ENCODE results near the gene CAMSAP3.
A peak's percentile ranks its signal among the peaks of the same experiment; 100 is the strongest.

The CAMSAP3 gene

DNA sequence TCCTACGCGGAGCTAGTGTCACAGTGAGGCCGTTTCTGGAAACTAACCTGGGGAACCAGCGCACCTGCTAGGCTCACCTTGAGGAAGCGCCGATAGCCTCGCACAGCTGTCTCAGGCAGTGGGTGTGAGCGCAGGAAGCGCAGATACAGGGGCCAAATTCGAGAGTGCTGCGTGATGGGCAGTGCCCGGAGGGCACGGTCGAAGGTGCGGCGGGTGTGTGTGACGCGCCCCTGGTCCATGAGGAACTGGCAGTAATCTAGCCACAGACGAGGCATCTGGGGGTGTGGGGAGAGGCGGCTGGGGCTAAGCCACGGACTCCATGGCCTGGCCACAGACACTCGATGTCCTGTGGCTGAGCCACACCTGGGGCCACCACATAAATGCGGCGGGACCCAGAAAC lies 31.5 kb downstream of the CAMSAP3 start:
- Mint-ChIP-seq H3K9me3 (no peaks in the 10 kb centered on the region), H3K4me3 (no peak overlapping the region), H3K4me1 (peaks cover 27% of the 10 kb centered on the region), H3K27me3 (no peaks in the 10 kb centered on the region), H3K27ac (peak overlapping the region; percentile 6), H3K36me3 (peaks cover 21% of the 10 kb centered on the region)
- DNase-seq (ENCODE audit: low spot score in 2 of 2) (no peak), ATAC-seq (ENCODE audit: low read depth) (no peak)

DNA sequence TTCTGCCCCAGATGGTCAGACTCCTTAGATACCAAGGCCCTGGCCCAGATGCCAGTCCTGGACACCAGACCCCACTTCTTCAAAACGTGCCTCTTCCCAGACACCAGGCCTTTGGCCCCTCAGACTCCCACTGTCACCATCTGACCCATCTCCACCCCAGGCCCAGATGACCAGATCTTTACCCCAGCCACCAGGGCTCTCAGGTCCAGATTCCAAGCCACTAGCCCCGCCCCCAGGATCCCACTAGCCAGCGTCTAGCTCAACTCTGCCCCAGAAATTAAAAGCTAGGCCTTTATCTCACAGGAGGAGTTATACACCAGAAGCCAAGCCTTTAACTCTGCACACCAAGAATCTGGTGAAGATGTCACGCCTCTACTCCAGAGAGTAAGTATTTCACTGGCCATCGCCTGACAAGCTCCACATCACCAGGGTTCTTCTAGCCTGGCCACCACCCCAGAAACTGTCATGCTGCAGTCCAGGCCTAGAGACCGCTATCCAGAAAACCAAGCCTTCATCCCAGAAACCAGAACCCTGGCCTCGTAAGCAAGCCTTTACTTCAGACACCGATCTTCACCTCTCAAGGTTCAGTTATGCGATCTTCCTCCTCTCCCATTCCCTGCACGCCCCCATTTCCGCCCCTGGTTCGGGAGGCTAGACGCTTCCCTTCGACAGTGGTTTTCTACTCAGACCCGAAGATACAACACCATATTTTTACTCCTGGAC lies 33.1 kb downstream of the CAMSAP3 start:
- ATAC-seq (ENCODE audit: low read depth) = no peak
- Mint-ChIP-seq H3K27me3 (no peaks in the 10 kb centered on the region), H3K9me3 (no peaks in the 10 kb centered on the region), H3K4me1 (peaks cover 25% of the 10 kb centered on the region), H3K36me3 (peaks cover 19% of the 10 kb centered on the region), H3K27ac (peak overlapping the region; percentile 98), H3K4me3 (peak overlapping the region; percentile 96)
- DNase-seq (ENCODE audit: low spot score in 2 of 2) = no peak

DNA sequence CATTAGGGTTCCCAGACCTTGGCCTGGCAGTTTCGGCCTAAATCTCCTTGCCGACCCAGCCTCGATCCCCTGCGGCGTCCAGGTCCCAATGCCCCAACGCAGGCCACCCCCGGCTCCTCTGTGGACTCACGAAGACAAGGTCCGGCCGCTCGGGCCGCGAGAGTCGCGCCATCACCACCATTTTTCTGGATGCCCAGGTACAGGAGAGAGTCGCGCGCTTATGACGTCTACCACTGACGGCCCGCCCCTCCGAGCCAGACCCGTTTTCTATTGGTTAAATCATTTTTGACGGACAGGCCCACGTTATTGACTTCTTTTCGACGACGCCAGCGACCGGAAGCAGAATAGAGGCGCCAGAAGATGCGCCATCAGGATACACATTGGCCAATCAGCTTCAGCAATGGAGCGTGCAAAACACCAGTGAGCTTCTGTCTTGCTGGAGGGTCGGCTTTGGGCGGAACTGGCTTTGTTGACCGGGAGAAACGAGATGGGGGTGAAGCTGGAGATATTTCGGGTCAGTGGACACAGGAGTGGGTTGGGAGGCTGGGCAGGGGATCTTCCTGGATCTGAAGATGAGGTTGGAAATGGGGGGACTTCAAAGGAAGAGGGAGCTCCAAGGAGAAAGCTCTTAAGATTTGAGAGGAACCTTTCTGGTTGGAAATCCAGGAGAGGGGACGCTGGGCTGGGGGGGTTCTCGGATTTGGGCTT lies 33.8 kb downstream of the CAMSAP3 start, which contains the start of the genes PET100 and XAB2:
TSS of gene PET100 (plus strand) at position 447 of the 708 bp plus-strand sequence. CDS start at position 488, 41 bp downstream.
TSS of gene XAB2 (minus strand) at position 199 of the 708 bp plus-strand sequence. CDS start at position 181, 18 bp downstream.
- no peaks in the 10 kb centered on the region for H3K27me3 Mint-ChIP-seq
- H3K4me1 Mint-ChIP-seq = peaks cover 25% of the 10 kb centered on the region
- DNase-seq (ENCODE audit: low spot score in 2 of 2) (peak; percentile 89 to 95), ATAC-seq (ENCODE audit: low read depth) (peak; percentile 97)
- H3K27ac Mint-ChIP-seq = peak within 1 kb of the TSS; percentile 98
- no peaks in the 10 kb centered on the region for H3K9me3 Mint-ChIP-seq
- peaks cover 19% of the 10 kb centered on the region for H3K36me3 Mint-ChIP-seq
- H3K4me3 Mint-ChIP-seq = peak within 1 kb of the TSS; percentile 96

DNA sequence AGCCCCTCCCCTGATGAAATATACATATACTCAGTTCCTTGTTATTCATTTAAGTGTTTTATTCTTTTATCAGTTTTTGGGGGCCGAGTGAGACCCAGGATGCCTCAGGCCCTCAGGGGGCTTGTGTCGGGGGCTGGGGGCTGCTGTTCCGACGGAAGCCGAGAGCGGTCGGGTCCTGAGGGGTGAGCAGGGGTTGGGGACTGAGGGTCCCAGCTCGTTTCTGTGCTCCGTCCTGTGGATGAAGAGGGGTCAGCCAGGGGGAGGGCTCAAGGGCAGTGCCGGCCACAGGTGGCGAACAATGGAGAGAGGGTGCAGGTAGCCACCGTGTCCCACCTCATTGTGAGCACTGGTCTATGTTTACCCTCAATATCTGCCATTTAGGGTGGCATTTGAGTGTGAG lies 35.9 kb downstream of the CAMSAP3 start:
- ATAC-seq (ENCODE audit: low read depth) = no peak
- H3K36me3 Mint-ChIP-seq = peaks cover 15% of the 10 kb centered on the region
- H3K27ac Mint-ChIP-seq = no peak overlapping the region
- peaks cover 31% of the 10 kb centered on the region for H3K4me1 Mint-ChIP-seq
- no peaks in the 10 kb centered on the region for H3K9me3 Mint-ChIP-seq
- no peak for DNase-seq (ENCODE audit: low spot score in 2 of 2)
- H3K27me3 Mint-ChIP-seq = no peaks in the 10 kb centered on the region
- no peak overlapping the region for H3K4me3 Mint-ChIP-seq

DNA sequence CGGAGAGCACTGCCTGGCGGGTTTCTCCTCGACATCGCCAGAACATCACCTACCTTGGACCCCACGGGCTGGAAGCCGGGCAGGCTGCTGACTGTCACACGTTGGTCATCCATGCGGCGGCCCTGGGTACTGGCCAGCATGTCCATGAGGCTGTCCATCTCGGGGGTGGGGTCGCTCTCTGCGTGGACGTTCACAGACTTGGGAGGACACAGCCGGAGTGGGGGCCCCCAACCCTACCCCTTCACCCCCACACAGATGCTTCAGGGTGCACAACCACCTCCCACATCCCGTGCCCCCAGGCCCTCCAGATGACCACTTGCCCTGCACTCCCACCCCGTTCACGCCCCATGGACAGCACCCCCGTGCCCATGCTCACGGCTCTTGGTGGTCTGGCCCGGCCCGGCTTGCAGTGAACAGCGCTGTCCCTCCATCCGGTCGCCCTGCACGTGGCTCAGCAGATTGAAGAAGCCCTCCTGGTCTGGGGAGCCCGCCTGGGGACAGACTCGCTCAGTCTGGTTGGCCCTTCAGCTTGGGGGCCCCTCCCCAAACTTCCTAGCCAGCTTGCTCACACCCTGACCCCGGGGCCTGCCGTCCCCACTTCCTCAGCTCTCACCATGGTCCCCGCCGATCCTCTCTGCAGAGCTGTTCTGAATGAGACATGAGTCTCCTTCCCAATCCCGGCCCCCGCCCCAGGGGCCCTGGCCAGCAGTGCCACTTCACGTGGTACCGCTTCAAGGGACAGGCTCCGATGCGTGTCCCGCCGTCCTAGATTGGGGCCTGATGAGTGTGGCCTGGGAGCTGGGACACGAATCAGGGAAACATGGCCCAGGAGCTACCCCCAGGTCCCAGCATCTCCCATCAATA lies 36.9 kb downstream of the CAMSAP3 start:
- no peak overlapping the region for H3K4me3 Mint-ChIP-seq
- no peak overlapping the region for H3K27ac Mint-ChIP-seq
- no peak for DNase-seq (ENCODE audit: low spot score in 2 of 2)
- H3K9me3 Mint-ChIP-seq = no peaks in the 10 kb centered on the region
- H3K36me3 Mint-ChIP-seq = peaks cover 12% of the 10 kb centered on the region
- H3K4me1 Mint-ChIP-seq = peaks cover 30% of the 10 kb centered on the region
- no peaks in the 10 kb centered on the region for H3K27me3 Mint-ChIP-seq
- no peak for ATAC-seq (ENCODE audit: low read depth)

DNA sequence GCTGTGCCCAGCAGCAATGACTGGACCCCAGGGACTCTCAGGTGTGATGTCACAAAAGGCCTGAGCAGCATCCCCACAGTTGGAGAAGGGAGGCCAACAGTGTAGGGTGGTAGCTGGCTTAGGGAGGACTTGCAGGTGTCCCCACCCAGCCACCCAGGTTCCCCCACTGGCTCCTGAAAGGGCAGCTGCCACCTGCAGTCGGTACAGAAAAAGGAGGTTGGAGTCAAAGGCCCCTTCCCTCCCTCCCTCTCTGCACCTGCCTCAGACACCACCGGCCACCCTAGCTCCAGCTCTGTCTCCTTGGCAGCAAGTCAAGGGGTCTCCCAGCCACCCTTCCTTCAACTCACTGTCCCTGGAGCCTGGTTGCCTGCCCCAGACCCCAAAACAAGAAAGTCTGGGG lies 38.0 kb downstream of the CAMSAP3 start, which contains the start of gene PCP2:
TSS of gene PCP2 (minus strand) at position 22 of the 400 bp plus-strand sequence. CDS start 262 bp downstream, outside the sequence.
- peaks cover 25% of the 10 kb centered on the region for H3K4me1 Mint-ChIP-seq
- no peak within 1 kb of the TSS for H3K27ac Mint-ChIP-seq
- DNase-seq (ENCODE audit: low spot score in 2 of 2) = no peak
- peaks cover 12% of the 10 kb centered on the region for H3K36me3 Mint-ChIP-seq
- no peak for ATAC-seq (ENCODE audit: low read depth)
- H3K9me3 Mint-ChIP-seq = no peaks in the 10 kb centered on the region
- no peaks in the 10 kb centered on the region for H3K27me3 Mint-ChIP-seq
- no peak within 1 kb of the TSS for H3K4me3 Mint-ChIP-seq

DNA sequence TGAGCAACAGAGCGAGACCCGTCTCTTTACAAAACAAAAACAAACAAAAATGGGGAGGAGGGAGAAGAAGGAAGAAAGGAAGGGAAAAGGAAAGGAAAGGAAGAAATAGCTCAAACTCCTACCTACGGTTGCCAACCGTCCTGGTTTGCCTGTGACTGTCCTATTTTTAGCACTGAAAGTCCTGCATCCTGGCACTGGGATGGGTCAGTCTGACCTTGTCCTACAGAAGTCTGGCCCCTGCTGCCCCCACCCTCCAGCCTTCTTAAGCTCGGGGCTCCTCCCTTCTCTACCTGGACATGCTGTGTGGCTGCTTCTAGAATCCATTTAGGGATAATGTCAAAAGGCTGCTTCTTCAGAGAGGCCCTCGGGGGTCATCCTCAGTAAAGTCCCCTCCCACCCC lies 40.0 kb downstream of the CAMSAP3 start:
- DNase-seq (ENCODE audit: low spot score in 2 of 2) (no peak), ATAC-seq (ENCODE audit: low read depth) (no peak)
- H3K27me3 Mint-ChIP-seq = no peaks in the 10 kb centered on the region
- H3K4me3 Mint-ChIP-seq = peak overlapping the region; percentile 46
- H3K36me3 Mint-ChIP-seq = peaks cover 16% of the 10 kb centered on the region
- peaks cover 1% of the 10 kb centered on the region for H3K9me3 Mint-ChIP-seq
- no peak overlapping the region for H3K27ac Mint-ChIP-seq
- H3K4me1 Mint-ChIP-seq = peaks cover 26% of the 10 kb centered on the region

DNA sequence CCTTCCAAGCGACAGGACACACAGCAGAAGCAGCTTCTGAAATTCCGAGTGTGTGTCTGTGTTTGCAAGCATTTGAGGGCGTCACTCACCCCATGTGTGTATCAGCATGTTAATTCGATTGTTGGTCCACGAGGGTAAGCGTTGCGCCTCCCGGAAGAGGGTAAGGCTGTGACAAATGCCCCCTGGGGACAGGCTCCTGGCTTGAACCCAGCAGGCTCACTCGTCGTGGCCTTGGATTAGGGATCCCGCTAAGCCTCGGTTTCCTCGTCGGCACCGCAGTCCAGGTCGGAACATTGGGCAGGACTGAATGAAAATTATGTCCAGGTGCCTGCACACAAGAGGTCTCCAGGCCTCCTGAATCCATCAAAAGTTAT lies 40.6 kb downstream of the CAMSAP3 start:
- peaks cover 16% of the 10 kb centered on the region for H3K36me3 Mint-ChIP-seq
- peaks cover 26% of the 10 kb centered on the region for H3K4me1 Mint-ChIP-seq
- peak overlapping the region; percentile 91 for H3K4me3 Mint-ChIP-seq
- peaks cover 1% of the 10 kb centered on the region for H3K9me3 Mint-ChIP-seq
- peak overlapping the region; percentile 97 for H3K27ac Mint-ChIP-seq
- ATAC-seq (ENCODE audit: low read depth) = no peak
- H3K27me3 Mint-ChIP-seq = no peaks in the 10 kb centered on the region
- no peak for DNase-seq (ENCODE audit: low spot score in 2 of 2)

DNA sequence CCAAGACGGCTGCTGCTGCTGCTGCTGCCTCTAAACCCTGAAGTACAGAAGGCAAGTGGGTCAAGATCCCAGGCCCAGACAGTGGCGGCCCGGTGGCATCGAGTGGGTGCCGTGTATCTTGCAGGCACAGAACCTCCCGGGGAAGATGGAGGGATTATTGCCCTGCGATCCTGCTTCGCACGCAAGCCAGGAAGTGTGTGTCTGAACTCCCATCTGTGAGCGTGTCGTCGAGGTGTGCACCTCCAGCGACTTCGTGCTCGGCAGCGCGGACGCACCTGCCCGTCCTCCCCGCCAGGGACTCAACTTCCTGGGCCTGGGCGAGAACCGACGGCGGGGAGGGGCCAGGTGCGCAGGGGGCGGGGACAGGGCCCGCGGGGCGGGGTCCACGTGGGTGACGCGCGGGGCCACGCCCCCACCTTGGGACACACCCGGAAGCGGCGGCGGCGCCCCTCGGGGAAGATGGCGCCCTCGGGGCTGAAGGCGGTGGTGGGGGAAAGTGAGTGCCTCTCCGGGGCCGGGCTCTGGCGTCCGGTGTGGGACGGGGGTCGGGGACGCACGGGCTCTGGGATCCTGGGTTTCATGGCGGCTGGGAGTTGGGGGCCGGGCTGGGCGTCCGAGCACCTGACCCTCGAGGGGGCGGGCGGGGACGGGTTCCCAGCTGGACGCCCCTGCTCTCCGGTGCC lies 41.2 kb downstream of the CAMSAP3 start, which contains the start of gene STXBP2:
TSS of gene STXBP2 (plus strand) at position 420 of the 683 bp plus-strand sequence. CDS start at position 460, 40 bp downstream.
- Mint-ChIP-seq H3K27ac (peak within 1 kb of the TSS; percentile 97), H3K27me3 (no peaks in the 10 kb centered on the region), H3K4me3 (peak within 1 kb of the TSS; percentile 91), H3K36me3 (peaks cover 16% of the 10 kb centered on the region), H3K4me1 (peaks cover 26% of the 10 kb centered on the region), H3K9me3 (peaks cover 1% of the 10 kb centered on the region)
- peak; percentile 93 for DNase-seq (ENCODE audit: low spot score in 2 of 2)
- peak; percentile 97 for ATAC-seq (ENCODE audit: low read depth)

DNA sequence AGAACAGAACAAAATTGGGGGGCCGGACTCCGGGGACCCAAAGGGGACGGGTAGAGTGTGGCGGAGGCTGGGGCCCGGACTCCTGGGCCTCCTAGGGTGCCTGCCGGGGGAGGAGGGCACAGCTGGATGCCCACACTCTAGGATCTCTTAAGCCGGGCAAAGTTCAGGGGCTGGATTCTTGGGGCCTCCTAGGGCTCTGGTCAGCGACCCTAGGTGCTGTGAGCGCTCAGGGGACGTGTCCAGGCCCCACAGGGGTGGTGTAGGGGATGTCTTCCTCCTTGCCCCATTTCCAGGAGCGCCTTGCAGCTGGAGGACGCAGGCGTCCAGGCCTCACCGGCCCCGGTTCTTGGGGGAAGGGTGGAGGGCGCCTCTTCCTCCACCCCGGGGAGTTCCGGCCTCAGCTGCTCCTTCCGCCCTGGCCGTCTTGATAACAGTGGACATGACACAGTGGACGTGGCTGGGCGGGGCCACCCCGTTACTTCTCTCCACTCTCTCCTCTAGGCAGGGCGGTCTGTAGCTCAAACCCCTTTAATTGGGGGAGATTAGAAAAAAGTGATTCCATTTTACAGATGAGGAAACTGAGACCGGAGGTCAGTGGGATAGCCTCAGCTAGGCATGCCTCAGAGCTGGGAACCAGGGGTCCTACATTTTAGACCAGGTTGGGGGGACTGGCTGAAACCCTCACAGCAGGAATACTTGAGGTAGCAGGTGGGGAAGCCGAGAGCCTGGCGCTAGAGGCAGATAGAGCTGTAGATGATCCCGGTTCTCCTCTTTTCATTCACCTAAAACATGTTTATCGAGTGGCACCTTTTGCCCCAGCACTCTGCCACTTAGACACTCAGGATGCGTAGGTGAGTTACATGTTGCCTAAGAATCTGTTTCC lies 42.0 kb downstream of the CAMSAP3 start:
- H3K27ac Mint-ChIP-seq = peak overlapping the region; percentile 97
- ATAC-seq (ENCODE audit: low read depth) (peak; percentile 16), DNase-seq (ENCODE audit: low spot score in 2 of 2) (no peak)
- peaks cover 1% of the 10 kb centered on the region for H3K9me3 Mint-ChIP-seq
- peaks cover 26% of the 10 kb centered on the region for H3K4me1 Mint-ChIP-seq
- H3K4me3 Mint-ChIP-seq = peak overlapping the region; percentile 91
- H3K27me3 Mint-ChIP-seq = no peaks in the 10 kb centered on the region
- H3K36me3 Mint-ChIP-seq = peaks cover 14% of the 10 kb centered on the region

DNA sequence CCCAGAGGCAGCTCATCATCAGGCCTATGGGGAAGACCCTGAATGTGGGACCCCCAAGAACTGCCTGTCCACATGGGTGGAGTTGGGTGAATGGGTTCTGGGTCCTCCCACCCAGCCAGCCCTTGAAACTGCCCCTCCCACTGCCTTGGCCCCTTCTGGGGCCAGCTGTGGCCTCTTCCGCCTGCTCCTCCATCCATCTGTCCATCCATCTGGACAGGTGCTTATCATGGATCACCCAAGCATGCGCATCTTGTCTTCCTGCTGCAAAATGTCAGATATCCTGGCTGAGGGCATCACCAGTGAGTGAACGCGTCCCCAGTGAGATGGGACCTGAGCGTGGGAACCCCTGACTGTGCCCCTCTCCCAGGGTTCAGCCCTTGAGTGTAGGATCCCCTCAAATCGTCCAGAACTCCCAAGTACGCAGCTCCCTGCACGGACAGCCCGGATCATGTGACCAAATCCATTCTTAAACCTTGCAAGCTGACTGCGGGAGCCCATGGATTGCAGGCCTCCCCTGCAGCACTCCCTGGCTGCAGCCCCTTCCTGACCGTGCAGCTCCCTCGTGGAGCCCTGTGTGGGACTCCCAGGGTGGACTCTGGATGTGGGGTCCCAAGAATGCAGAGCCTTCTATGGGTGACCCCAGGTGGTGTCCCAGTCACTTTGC lies 43.3 kb downstream of the CAMSAP3 start:
- Mint-ChIP-seq H3K27ac (no peak overlapping the region), H3K36me3 (peaks cover 11% of the 10 kb centered on the region), H3K4me1 (peaks cover 29% of the 10 kb centered on the region)

DNA sequence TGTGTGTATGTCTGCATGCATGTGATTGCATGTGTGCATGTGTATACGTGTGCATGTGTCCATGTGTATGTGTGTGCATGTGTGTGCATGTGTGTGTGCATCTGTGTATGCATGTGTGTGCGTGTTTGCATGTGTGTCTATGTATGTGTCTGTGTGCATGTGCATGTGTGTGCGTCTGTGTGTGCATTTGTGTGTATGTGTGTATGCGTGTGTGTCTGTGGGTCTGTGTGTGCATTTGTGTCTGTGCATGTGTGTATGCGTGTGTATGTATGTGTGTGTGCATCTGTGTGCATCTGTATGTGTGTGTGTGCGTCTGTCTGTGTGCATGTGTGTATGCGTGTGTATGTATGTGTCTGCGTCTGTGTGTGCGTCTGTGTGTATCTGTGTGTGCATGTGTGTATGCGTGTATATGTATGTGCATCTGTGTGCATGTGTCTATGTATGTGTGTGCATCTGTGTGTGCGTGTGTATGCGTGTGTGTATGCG lies 44.2 kb downstream of the CAMSAP3 start:
- peaks cover 26% of the 10 kb centered on the region for H3K4me1 Mint-ChIP-seq

More for the DNA sequence above, 43.3 kb downstream of the CAMSAP3 start:
- ATAC-seq (ENCODE audit: low read depth) = no peak
- H3K9me3 Mint-ChIP-seq = peaks cover 1% of the 10 kb centered on the region
- peak overlapping the region; percentile 32 for H3K4me3 Mint-ChIP-seq
- no peak for DNase-seq (ENCODE audit: low spot score in 2 of 2)
- H3K27me3 Mint-ChIP-seq = no peaks in the 10 kb centered on the region

More for the DNA sequence above, 44.2 kb downstream of the CAMSAP3 start:
- H3K27ac Mint-ChIP-seq = no peak overlapping the region
- no peak for ATAC-seq (ENCODE audit: low read depth)
- peaks cover 12% of the 10 kb centered on the region for H3K36me3 Mint-ChIP-seq
- H3K9me3 Mint-ChIP-seq = peaks cover 1% of the 10 kb centered on the region
- H3K4me3 Mint-ChIP-seq = no peak overlapping the region
- DNase-seq (ENCODE audit: low spot score in 2 of 2) = no peak
- H3K27me3 Mint-ChIP-seq = no peaks in the 10 kb centered on the region
